HEK293 (cell line): ENCODE results near the gene KANSL1L.

Experiments
- CTCF ChIA-PET: fragments of 350-600 bp; formaldehyde crosslinking; extraction: SDS; loops from one replicate; lab custom pipeline; 2021; ENCODE audit warnings: antibody characterized with exemption; lab: Yijun Ruan, JAX
- POLR2A ChIA-PET: fragments of 300-600 bp; formaldehyde crosslinking; extraction: SDS; loops from one replicate; lab custom pipeline; 2020; ENCODE audit warnings: antibody characterized with exemption, inconsistent platforms; lab: Yijun Ruan, JAX
- H3K27ac ChIP-seq: fragments of 200-500 bp; sonication (Bioruptor generic); 2 replicates; pipeline ENCODE4 v1.5.1; 2014; ENCODE audit warnings: low read depth, low read length, control low read depth, inconsistent platforms; ENCODE audit errors: extremely low read depth
- H3K36me3 ChIP-seq, 2 experiments: fragments of 200-500 bp in 1 of 2; sonication (Bioruptor generic) in 1 of 2; 1 replicate in 1 of 2; 2 replicates in 1 of 2; pipeline ENCODE4 v1.5.1; 2014 to 2017; ENCODE audit warnings: inconsistent platforms in 2 of 2, low read length in 2 of 2; ENCODE audit not compliant: control insufficient read depth in 2 of 2, insufficient read depth in 1 of 2
- H3K4me1 ChIP-seq: fragments of 200-500 bp; sonication (Bioruptor generic); 2 replicates; pipeline ENCODE4 v1.5.1; 2014; ENCODE audit warnings: mild to moderate bottlenecking, low read length, inconsistent platforms; ENCODE audit not compliant: control insufficient read depth, insufficient read depth
- H3K4me3 ChIP-seq: 2 replicates; pipeline ENCODE4 v1.5.1; 2011; ENCODE audit warnings: low read depth, mild to moderate bottlenecking, control low read depth, low read length, moderate library complexity
- H3K9me3 ChIP-seq: fragments of 200-500 bp; sonication (Bioruptor generic); 2 replicates; pipeline ENCODE4 v1.5.1; 2014; ENCODE audit warnings: low read depth, low read length, inconsistent platforms; ENCODE audit not compliant: control insufficient read depth, insufficient read depth
- GLIS2 ChIP-seq: fragments of 450-650 bp; formaldehyde crosslinking; IDR thresholded peaks from 2 replicates; pipeline ENCODE4 v1.5.1; 2016; ENCODE audit warnings: missing biosample characterization, missing genetic modification characterization
- PRDM6 ChIP-seq: fragments of 450-650 bp; formaldehyde crosslinking; IDR thresholded peaks from 2 replicates; pipeline ENCODE4 v1.5.1; 2017; ENCODE audit warnings: missing biosample characterization, missing genetic modification characterization
- REPIN1 ChIP-seq: fragments of 450-650 bp; formaldehyde crosslinking; IDR thresholded peaks from 2 replicates; pipeline ENCODE4 v1.5.1; 2017; ENCODE audit warnings: missing biosample characterization, missing genetic modification characterization, low read depth
- ZBTB17 ChIP-seq: fragments of 450-650 bp; formaldehyde crosslinking; IDR thresholded peaks from 2 replicates; pipeline ENCODE4 v1.5.1; 2016; ENCODE audit warnings: missing biosample characterization, missing genetic modification characterization
- ZNF112 ChIP-seq: fragments of 450-650 bp; formaldehyde crosslinking; IDR thresholded peaks from 2 replicates; pipeline ENCODE4 v1.5.0; 2017; ENCODE audit warnings: missing biosample characterization, missing genetic modification characterization
- ZNF174 ChIP-seq: fragments of 450-650 bp; formaldehyde crosslinking; IDR thresholded peaks from 2 replicates; pipeline ENCODE4 v1.5.0; 2017; ENCODE audit warnings: missing biosample characterization, mild to moderate bottlenecking, missing genetic modification characterization
- ZNF266 ChIP-seq: fragments of 450-650 bp; formaldehyde crosslinking; IDR thresholded peaks from 2 replicates; pipeline ENCODE4 v1.5.1; 2016; ENCODE audit warnings: missing biosample characterization, missing genetic modification characterization, low read depth
- ZNF302 ChIP-seq: fragments of 450-650 bp; formaldehyde crosslinking; IDR thresholded peaks from 2 replicates; pipeline ENCODE4 v1.5.1; 2016; ENCODE audit warnings: missing biosample characterization, missing genetic modification characterization, low read depth
- ZNF311 ChIP-seq: fragments of 450-650 bp; formaldehyde crosslinking; IDR thresholded peaks from 2 replicates; pipeline ENCODE4 v1.5.1; 2017; ENCODE audit warnings: missing biosample characterization, missing genetic modification characterization, borderline replicate concordance
- ZNF391 ChIP-seq: fragments of 450-650 bp; formaldehyde crosslinking; IDR thresholded peaks from 2 replicates; pipeline ENCODE4 v1.5.1; 2016; ENCODE audit warnings: low read depth, missing biosample characterization, missing genetic modification characterization, borderline replicate concordance
- ZNF394 ChIP-seq: fragments of 450-650 bp; formaldehyde crosslinking; IDR thresholded peaks from 2 replicates; pipeline ENCODE4 v1.5.1; 2016; ENCODE audit warnings: missing biosample characterization, missing genetic modification characterization, mild to moderate bottlenecking, moderate library complexity, borderline replicate concordance
- ZNF404 ChIP-seq: fragments of 450-650 bp; formaldehyde crosslinking; IDR thresholded peaks from 2 replicates; pipeline ENCODE4 v1.5.1; 2017; ENCODE audit warnings: missing biosample characterization, missing genetic modification characterization
- ZNF426 ChIP-seq: fragments of 450-650 bp; formaldehyde crosslinking; IDR thresholded peaks from 2 replicates; pipeline ENCODE4 v1.5.1; 2017; ENCODE audit warnings: missing biosample characterization, missing genetic modification characterization, mild to moderate bottlenecking, inconsistent platforms, moderate library complexity
- ZNF433 ChIP-seq: fragments of 450-650 bp; formaldehyde crosslinking; IDR thresholded peaks from 2 replicates; pipeline ENCODE4 v1.5.1; 2016; ENCODE audit warnings: missing biosample characterization, missing genetic modification characterization, low read depth
- ZNF488 ChIP-seq: fragments of 450-650 bp; formaldehyde crosslinking; IDR thresholded peaks from 2 replicates; pipeline ENCODE4 v1.5.1; 2016; ENCODE audit warnings: missing biosample characterization, missing genetic modification characterization
- ZNF529 ChIP-seq: fragments of 450-650 bp; formaldehyde crosslinking; IDR thresholded peaks from 2 replicates; pipeline ENCODE4 v1.5.1; 2017; ENCODE audit warnings: missing genetic modification characterization, missing biosample characterization; ENCODE audit not compliant: insufficient replicate concordance
- ZNF596 ChIP-seq: fragments of 450-650 bp; IDR thresholded peaks from 2 replicates; pipeline ENCODE4 v1.5.0; 2018; ENCODE audit warnings: missing biosample characterization, mild to moderate bottlenecking, missing genetic modification characterization, moderate library complexity
- ZNF623 ChIP-seq: fragments of 450-650 bp; formaldehyde crosslinking; IDR thresholded peaks from 2 replicates; pipeline ENCODE4 v1.5.1; 2016; ENCODE audit warnings: missing biosample characterization, missing genetic modification characterization
- ZNF626 ChIP-seq: fragments of 450-650 bp; sonication (Bioruptor Pico); formaldehyde crosslinking; IDR thresholded peaks from 2 replicates; pipeline ENCODE4 v1.5.1; 2018; ENCODE audit warnings: missing biosample characterization, missing genetic modification characterization, inconsistent platforms
- ZSCAN23 ChIP-seq: fragments of 450-650 bp; formaldehyde crosslinking; IDR thresholded peaks from 2 replicates; pipeline ENCODE4 v1.5.1; 2016; ENCODE audit warnings: missing biosample characterization, missing genetic modification characterization
- ZSCAN30 ChIP-seq: fragments of 450-650 bp; IDR thresholded peaks from 2 replicates; pipeline ENCODE4 v1.5.1; 2018; ENCODE audit warnings: missing biosample characterization, mild to moderate bottlenecking, missing genetic modification characterization, moderate library complexity
- TF ChIP-seq, protein P1 (sequence below): fragments of 450-650 bp; formaldehyde crosslinking; IDR thresholded peaks from 2 replicates; pipeline ENCODE4 v1.5.1; 2017; ENCODE audit warnings: missing biosample characterization, missing genetic modification characterization
- TF ChIP-seq, protein P2 (sequence below): fragments of 450-650 bp; formaldehyde crosslinking; IDR thresholded peaks from 2 replicates; pipeline ENCODE4 v1.5.1; 2016; ENCODE audit warnings: missing biosample characterization, missing genetic modification characterization
- TF ChIP-seq, protein P3 (sequence below): fragments of 450-650 bp; formaldehyde crosslinking; IDR thresholded peaks from 2 replicates; pipeline ENCODE4 v1.5.1; 2017; ENCODE audit warnings: missing biosample characterization, missing genetic modification characterization
- TF ChIP-seq, protein P4 (sequence below): fragments of 450-650 bp; IDR thresholded peaks from 2 replicates; pipeline ENCODE4 v1.5.1; 2018; ENCODE audit warnings: missing biosample characterization, missing genetic modification characterization

Gene KANSL1L

DNA sequence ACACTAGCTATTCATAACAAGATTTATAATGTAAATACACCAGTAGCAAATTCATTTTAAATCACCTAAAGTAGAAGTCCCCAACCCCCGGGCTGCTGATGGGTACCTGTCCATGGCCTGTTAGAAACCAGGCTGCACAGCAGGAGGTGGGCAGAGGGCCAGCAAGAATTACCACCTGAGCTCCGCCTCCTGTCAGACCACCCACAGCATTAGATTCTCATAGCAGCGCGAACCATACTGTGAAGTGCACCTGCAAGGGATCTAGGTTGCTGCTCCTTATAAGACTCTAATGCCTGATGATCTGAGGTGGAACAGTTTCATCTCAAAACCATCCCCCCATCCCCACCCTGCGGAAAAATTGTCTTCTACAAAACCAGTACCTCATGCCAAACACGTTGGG, 71.3 kb downstream of the KANSL1L start:
- CTCF ChIA-PET = no interaction called here
- H3K9me3 ChIP-seq = no peaks in the 10 kb centered on the region
- no peak overlapping the region for H3K4me3 ChIP-seq
- no peaks in the 10 kb centered on the region for H3K4me1 ChIP-seq
- TF ChIP-seq ZNF394 (tag by site-specific recombination) (no peak), ZNF404 (no peak), ZNF433 (no peak), ZNF596 (no peak), ZBTB17 (tag by site-specific recombination) (no peak), ZNF266 (tag by site-specific recombination) (no peak), ZNF623 (no peak), REPIN1 (tag by site-specific recombination) (no peak), ZNF529 (no peak), ZNF626 (tag by site-specific recombination) (no peak), ZNF112 (tag by site-specific recombination) (no peak), PRDM6 (tag by site-specific recombination) (no peak), ZSCAN23 (tag by site-specific recombination) (no peak), ZSCAN30 (no peak), ZNF311 (no peak)
- TF ChIP-seq, protein P1, sequence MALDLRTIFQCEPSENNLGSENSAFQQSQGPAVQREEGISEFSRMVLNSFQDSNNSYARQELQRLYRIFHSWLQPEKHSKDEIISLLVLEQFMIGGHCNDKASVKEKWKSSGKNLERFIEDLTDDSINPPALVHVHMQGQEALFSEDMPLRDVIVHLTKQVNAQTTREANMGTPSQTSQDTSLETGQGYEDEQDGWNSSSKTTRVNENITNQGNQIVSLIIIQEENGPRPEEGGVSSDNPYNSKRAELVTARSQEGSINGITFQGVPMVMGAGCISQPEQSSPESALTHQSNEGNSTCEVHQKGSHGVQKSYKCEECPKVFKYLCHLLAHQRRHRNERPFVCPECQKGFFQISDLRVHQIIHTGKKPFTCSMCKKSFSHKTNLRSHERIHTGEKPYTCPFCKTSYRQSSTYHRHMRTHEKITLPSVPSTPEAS = no peak
- TF ChIP-seq, protein P2, sequence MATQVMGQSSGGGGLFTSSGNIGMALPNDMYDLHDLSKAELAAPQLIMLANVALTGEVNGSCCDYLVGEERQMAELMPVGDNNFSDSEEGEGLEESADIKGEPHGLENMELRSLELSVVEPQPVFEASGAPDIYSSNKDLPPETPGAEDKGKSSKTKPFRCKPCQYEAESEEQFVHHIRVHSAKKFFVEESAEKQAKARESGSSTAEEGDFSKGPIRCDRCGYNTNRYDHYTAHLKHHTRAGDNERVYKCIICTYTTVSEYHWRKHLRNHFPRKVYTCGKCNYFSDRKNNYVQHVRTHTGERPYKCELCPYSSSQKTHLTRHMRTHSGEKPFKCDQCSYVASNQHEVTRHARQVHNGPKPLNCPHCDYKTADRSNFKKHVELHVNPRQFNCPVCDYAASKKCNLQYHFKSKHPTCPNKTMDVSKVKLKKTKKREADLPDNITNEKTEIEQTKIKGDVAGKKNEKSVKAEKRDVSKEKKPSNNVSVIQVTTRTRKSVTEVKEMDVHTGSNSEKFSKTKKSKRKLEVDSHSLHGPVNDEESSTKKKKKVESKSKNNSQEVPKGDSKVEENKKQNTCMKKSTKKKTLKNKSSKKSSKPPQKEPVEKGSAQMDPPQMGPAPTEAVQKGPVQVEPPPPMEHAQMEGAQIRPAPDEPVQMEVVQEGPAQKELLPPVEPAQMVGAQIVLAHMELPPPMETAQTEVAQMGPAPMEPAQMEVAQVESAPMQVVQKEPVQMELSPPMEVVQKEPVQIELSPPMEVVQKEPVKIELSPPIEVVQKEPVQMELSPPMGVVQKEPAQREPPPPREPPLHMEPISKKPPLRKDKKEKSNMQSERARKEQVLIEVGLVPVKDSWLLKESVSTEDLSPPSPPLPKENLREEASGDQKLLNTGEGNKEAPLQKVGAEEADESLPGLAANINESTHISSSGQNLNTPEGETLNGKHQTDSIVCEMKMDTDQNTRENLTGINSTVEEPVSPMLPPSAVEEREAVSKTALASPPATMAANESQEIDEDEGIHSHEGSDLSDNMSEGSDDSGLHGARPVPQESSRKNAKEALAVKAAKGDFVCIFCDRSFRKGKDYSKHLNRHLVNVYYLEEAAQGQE (tag by site-specific recombination) = no peak
- TF ChIP-seq, protein P3, sequence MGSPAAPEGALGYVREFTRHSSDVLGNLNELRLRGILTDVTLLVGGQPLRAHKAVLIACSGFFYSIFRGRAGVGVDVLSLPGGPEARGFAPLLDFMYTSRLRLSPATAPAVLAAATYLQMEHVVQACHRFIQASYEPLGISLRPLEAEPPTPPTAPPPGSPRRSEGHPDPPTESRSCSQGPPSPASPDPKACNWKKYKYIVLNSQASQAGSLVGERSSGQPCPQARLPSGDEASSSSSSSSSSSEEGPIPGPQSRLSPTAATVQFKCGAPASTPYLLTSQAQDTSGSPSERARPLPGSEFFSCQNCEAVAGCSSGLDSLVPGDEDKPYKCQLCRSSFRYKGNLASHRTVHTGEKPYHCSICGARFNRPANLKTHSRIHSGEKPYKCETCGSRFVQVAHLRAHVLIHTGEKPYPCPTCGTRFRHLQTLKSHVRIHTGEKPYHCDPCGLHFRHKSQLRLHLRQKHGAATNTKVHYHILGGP (tag by site-specific recombination) = no peak
- TF ChIP-seq, all 188 proteins: peak for 0
- POLR2A ChIA-PET = no interaction called here
- no peak overlapping the region for H3K27ac ChIP-seq
- no peaks in the 10 kb centered on the region for H3K36me3 ChIP-seq

DNA sequence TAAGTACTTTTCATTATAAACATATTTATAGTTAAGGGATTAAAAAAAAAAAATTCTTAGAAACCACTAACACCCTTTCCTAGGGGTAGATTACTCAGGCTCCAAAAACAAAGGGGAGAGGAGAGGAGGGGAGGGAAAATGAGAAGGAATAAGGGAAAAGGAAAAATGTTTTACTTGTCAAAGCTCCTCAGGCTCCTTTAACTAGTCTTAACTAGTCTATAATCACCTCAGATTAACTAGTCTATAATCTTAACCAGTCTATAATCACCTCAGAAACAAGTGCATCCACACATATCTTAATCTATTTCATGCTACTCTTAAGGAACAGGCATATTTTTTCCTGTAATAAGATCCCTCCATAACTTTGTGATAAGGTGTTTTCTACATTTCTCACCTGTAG, 76.4 kb downstream of the KANSL1L start:
- CTCF ChIA-PET = interaction anchor here (0.7 kb wide), 1 partner anchor 80 kb away, joined by 3 read pairs; no protein-coding TSS in a partner anchor
- Histone ChIP-seq H3K36me3 (no peaks in the 10 kb centered on the region), H3K4me3 (no peak overlapping the region), H3K27ac (no peak overlapping the region), H3K9me3 (no peaks in the 10 kb centered on the region), H3K4me1 (no peaks in the 10 kb centered on the region)
- POLR2A ChIA-PET = no interaction called here
- TF ChIP-seq ZNF302 (tag by site-specific recombination) (no peak), ZNF488 (tag by site-specific recombination) (no peak), ZNF426 (no peak), GLIS2 (no peak), ZNF391 (tag by site-specific recombination) (no peak), ZNF174 (tag by site-specific recombination) (no peak)
- TF ChIP-seq, protein P3 (tag by site-specific recombination) = no peak
- TF ChIP-seq, protein P4, sequence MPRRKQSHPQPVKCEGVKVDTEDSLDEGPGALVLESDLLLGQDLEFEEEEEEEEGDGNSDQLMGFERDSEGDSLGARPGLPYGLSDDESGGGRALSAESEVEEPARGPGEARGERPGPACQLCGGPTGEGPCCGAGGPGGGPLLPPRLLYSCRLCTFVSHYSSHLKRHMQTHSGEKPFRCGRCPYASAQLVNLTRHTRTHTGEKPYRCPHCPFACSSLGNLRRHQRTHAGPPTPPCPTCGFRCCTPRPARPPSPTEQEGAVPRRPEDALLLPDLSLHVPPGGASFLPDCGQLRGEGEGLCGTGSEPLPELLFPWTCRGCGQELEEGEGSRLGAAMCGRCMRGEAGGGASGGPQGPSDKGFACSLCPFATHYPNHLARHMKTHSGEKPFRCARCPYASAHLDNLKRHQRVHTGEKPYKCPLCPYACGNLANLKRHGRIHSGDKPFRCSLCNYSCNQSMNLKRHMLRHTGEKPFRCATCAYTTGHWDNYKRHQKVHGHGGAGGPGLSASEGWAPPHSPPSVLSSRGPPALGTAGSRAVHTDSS (tag by site-specific recombination) = no peak
